ENCODE data around the gene TMEM168.

DNA sequence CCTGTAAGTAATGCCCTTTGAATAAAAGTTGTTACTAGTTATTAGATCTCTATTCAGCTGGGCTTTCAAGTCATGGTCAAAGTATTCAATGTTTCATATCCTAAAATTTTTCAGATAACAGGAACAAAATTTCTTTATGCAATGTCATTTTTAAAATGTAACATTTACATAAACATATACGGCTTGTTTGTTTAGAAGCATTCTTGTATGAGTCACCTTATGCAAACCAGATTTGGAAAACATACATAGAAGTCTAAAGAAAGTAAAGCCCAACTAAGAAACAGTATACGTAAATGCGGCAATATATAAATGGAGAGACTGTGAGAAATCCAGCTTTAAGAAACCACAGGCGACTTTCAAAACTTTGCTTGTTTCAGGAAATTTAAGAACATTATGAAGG is 10.5 kb downstream of the TMEM168 start:
- TF ChIP-seq, protein P1, sequence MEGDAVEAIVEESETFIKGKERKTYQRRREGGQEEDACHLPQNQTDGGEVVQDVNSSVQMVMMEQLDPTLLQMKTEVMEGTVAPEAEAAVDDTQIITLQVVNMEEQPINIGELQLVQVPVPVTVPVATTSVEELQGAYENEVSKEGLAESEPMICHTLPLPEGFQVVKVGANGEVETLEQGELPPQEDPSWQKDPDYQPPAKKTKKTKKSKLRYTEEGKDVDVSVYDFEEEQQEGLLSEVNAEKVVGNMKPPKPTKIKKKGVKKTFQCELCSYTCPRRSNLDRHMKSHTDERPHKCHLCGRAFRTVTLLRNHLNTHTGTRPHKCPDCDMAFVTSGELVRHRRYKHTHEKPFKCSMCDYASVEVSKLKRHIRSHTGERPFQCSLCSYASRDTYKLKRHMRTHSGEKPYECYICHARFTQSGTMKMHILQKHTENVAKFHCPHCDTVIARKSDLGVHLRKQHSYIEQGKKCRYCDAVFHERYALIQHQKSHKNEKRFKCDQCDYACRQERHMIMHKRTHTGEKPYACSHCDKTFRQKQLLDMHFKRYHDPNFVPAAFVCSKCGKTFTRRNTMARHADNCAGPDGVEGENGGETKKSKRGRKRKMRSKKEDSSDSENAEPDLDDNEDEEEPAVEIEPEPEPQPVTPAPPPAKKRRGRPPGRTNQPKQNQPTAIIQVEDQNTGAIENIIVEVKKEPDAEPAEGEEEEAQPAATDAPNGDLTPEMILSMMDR (tag by site-specific recombination; IDR thresholded peaks at IDR 0.05): no peak
- TF ChIP-seq ZNF624 (tag by site-specific recombination; IDR thresholded peaks at IDR 0.05) (no peak), ZEB2 (tag by site-specific recombination; IDR thresholded peaks at IDR 0.05) (no peak), TRIM28 (IDR thresholded peaks at IDR 0.05; ENCODE audit: borderline replicate concordance, low read length) (no peak), ZNF19 (tag by site-specific recombination; IDR thresholded peaks at IDR 0.05; ENCODE audit: low read depth) (no peak), ZNF394 (tag by site-specific recombination; IDR thresholded peaks at IDR 0.05; ENCODE audit: borderline replicate concordance) (no peak), TCF7L2 (IDR thresholded peaks at IDR 0.05; ENCODE audit: borderline replicate concordance, low read depth, low read length) (no peak), SCRT2 (tag by site-specific recombination; IDR thresholded peaks at IDR 0.05) (no peak)
- TF ChIP-seq, protein P2, sequence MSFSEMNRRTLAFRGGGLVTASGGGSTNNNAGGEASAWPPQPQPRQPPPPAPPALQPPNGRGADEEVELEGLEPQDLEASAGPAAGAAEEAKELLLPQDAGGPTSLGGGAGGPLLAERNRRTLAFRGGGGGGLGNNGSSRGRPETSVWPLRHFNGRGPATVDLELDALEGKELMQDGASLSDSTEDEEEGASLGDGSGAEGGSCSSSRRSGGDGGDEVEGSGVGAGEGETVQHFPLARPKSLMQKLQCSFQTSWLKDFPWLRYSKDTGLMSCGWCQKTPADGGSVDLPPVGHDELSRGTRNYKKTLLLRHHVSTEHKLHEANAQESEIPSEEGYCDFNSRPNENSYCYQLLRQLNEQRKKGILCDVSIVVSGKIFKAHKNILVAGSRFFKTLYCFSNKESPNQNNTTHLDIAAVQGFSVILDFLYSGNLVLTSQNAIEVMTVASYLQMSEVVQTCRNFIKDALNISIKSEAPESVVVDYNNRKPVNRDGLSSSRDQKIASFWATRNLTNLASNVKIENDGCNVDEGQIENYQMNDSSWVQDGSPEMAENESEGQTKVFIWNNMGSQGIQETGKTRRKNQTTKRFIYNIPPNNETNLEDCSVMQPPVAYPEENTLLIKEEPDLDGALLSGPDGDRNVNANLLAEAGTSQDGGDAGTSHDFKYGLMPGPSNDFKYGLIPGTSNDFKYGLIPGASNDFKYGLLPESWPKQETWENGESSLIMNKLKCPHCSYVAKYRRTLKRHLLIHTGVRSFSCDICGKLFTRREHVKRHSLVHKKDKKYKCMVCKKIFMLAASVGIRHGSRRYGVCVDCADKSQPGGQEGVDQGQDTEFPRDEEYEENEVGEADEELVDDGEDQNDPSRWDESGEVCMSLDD (tag by site-specific recombination; IDR thresholded peaks at IDR 0.05): no peak
